Left lung (tissue), 10 donors: Measurements from ENCODE around the gene IGSF21. TPM values are rescaled to one million over a fixed set of nuclear protein-coding genes. Genes with fewer than 3 reads are reported as not detected.
A peak's percentile ranks its signal among the peaks of the same experiment; 100 is the strongest.
"Not testable (repeated sequence)": the region's sequence is repeated elsewhere in the genome, so short reads cannot be mapped to it uniquely, and the experiment has no call there.

Source experiments
- ATAC-seq: fragments of 200-7000 bp; cut with Tn5 transposase; one replicate; pipeline ENCODE4 v1.9.1; 2020; ENCODE audit warnings: moderate library complexity
- DNase-seq, 4 donors: peaks; one replicate each; pipeline ENCODE4 v3.0.0-alpha.2; 2013 to 2020
- H3K27ac ChIP-seq, 2 donors: fragments of 200-600 bp; sonication (generic) in 1 of 2; one replicate each; pipeline versions ENCODE4 v1.5.0 to v1.8.0; 2020 to 2021
- H3K27me3 ChIP-seq, 2 donors: fragments of 200-600 bp; sonication (generic) in 1 of 2; one replicate each; pipeline versions ENCODE4 v1.5.0 to v1.8.0; 2020 to 2021
- H3K36me3 ChIP-seq, 2 donors: fragments of 200-600 bp; sonication (generic) in 1 of 2; one replicate each; pipeline versions ENCODE4 v1.5.0 to v1.8.0; 2020 to 2021
- H3K4me1 ChIP-seq, 2 donors: fragments of 200-600 bp; one replicate each; pipeline ENCODE4 v1.8.0; 2021
- H3K4me3 ChIP-seq, 2 donors: fragments of 200-600 bp; sonication (generic) in 1 of 2; one replicate each; pipeline versions ENCODE4 v1.5.0 to v1.8.0; 2020 to 2021; ENCODE audit warnings: mild to moderate bottlenecking in 1 of 2
- H3K9me3 ChIP-seq, 2 donors: fragments of 200-600 bp; sonication (generic) in 1 of 2; one replicate each; pipeline versions ENCODE4 v1.5.0 to v1.8.0; 2020 to 2021
- CTCF ChIP-seq, 2 donors: fragments of 200-600 bp; sonication (generic) in 1 of 2; IDR thresholded peaks; one replicate each; pipeline versions ENCODE4 v1.5.0 to v1.8.0; 2021; ENCODE audit warnings: antibody characterized with exemption in 2 of 2
- intact Hi-C, 2 donors: fragments of 100-400 bp; cut with DNase I; formaldehyde crosslinking; loops; one replicate each; pipeline versions ENCODE4 v1.11.2 to v1.14.2; 2022
- polyA plus RNA-seq, 6 donors: library from polyadenylated mRNA; unstranded; fragments of 120-200 nt; gene quantifications; one replicate each; pipeline ENCODE4 v1.2.1, GENCODE V29; 2013; ENCODE audit not compliant: insufficient read length in 6 of 6
- total RNA-seq, 2 donors: library from RNA; stranded (reverse); fragmentation: NEBNext Ultra II Directional; extraction: Animal tissue kit (Norgen Biotek cat#: 25700); gene quantifications; one replicate each; pipeline ENCODE4 v1.2.1, GENCODE V29; 2021
- donor health status: DM: no; HTN: yes; CAD: no.
- donor health status: DM: no; HTN: no; CAD: no.

The IGSF21 gene
- total and polyA plus RNA-seq, 8 donors: 0.14 to 1.2 (median 0.25) TPM; not detected in 2

- peaks cover 0 to 44% of the 10 kb centered on the region in 2 donors for H3K27me3 ChIP-seq
- TF ChIP-seq CTCF (IDR thresholded peaks at IDR 0.05): no peak
- H3K9me3 ChIP-seq: no peaks in the 10 kb centered on the region
- no peak for ATAC-seq
- peaks cover 0 to 3% of the 10 kb centered on the region in 2 donors for H3K4me1 ChIP-seq
- no peak overlapping the region for H3K4me3 ChIP-seq
- DNase-seq: no peak
- no peaks in the 10 kb centered on the region for H3K36me3 ChIP-seq
- no peak overlapping the region for H3K27ac ChIP-seq
- intact Hi-C loops: no loop called here
These were observed 54.1 kb downstream of the IGSF21 start for GRCh38 chr1:18161690-18162089.

GRCh38 chr1:18165640-18166039 is 58.0 kb downstream of the IGSF21 start:
- H3K36me3 ChIP-seq, intact Hi-C loops, DNase-seq, H3K4me1 ChIP-seq, H3K9me3 ChIP-seq, H3K4me3 ChIP-seq, ATAC-seq: not testable (repeated sequence)
- H3K27me3 ChIP-seq: peaks cover 0 to 44% of the 10 kb centered on the region in 2 donors
- H3K27ac ChIP-seq: peak overlapping the region in 1 of 2 donors; percentile 33

GRCh38 chr1:18166341-18166740 is 58.7 kb downstream of the IGSF21 start:
- DNase-seq: no peak
- no peak for TF ChIP-seq CTCF (IDR thresholded peaks at IDR 0.05)

GRCh38 chr1:18166929-18167328 is 59.3 kb downstream of the IGSF21 start:
- DNase-seq (no peak), ATAC-seq (no peak)
- H3K9me3 ChIP-seq: no peaks in the 10 kb centered on the region
- intact Hi-C loops: no loop called here
- no peaks in the 10 kb centered on the region for H3K36me3 ChIP-seq
- peaks cover 0 to 3% of the 10 kb centered on the region in 2 donors for H3K4me1 ChIP-seq
- no peak overlapping the region for H3K4me3 ChIP-seq
- no peak for TF ChIP-seq CTCF (IDR thresholded peaks at IDR 0.05)
- H3K27me3 ChIP-seq: peaks cover 0 to 46% of the 10 kb centered on the region in 2 donors
- H3K27ac ChIP-seq: no peak overlapping the region

More at GRCh38 chr1:18166341-18166740, 58.7 kb downstream of the IGSF21 start:
- no peak for ATAC-seq
- Histone ChIP-seq H3K4me1 (peaks cover 0 to 3% of the 10 kb centered on the region in 2 donors), H3K4me3 (no peak overlapping the region), H3K27me3 (peaks cover 0 to 50% of the 10 kb centered on the region in 2 donors), H3K9me3 (no peaks in the 10 kb centered on the region), H3K36me3 (no peaks in the 10 kb centered on the region), H3K27ac (no peak overlapping the region)
- intact Hi-C loops: no loop called here

GRCh38 chr1:18170444-18170843 is 62.8 kb downstream of the IGSF21 start:
- intact Hi-C loops: no loop called here
- Histone ChIP-seq H3K36me3 (no peaks in the 10 kb centered on the region), H3K4me1 (no peaks in the 10 kb centered on the region), H3K4me3 (no peak overlapping the region), H3K9me3 (no peaks in the 10 kb centered on the region), H3K27me3 (peaks cover 0 to 60% of the 10 kb centered on the region in 2 donors), H3K27ac (no peak overlapping the region)
- no peak for ATAC-seq
- no peak for DNase-seq
- no peak for TF ChIP-seq CTCF (IDR thresholded peaks at IDR 0.05)

GRCh38 chr1:18174037-18174436 is 66.4 kb downstream of the IGSF21 start:
- Histone ChIP-seq H3K27me3 (peaks cover 0 to 73% of the 10 kb centered on the region in 2 donors), H3K36me3 (no peaks in the 10 kb centered on the region), H3K4me3 (no peak overlapping the region), H3K27ac (no peak overlapping the region), H3K4me1 (no peaks in the 10 kb centered on the region), H3K9me3 (no peaks in the 10 kb centered on the region)
- ATAC-seq (no peak), DNase-seq (no peak)
- TF ChIP-seq CTCF (IDR thresholded peaks at IDR 0.05): no peak
- intact Hi-C loops: no loop called here
